ENCODE measurements around the gene FARS2.
A peak's percentile ranks its signal among the peaks of the same experiment; 100 is the strongest.

FARS2 gene

DNA sequence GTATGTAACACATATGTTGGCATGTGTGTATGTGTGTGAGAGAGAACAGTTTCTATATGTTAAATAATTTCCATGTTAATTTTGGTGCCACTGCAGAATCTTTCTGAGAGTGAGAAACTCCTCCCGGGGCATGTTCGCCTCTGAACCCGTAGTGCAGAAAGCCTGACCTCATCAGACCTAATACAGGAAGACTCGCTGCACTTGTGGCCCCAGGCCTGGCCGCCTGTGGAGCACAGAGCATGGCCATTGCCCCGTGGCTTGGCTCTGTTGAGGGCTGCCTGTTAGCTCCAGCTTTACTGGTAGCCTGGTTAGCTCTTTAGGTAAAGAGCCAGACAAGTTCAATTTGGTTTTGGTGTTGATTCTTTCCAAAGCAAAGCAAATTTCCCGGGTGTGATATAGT lies 25.5 kb downstream of the FARS2 start:
- DNase-seq (ENCODE audit: insufficient read length, low spot score) = no peak
- no peak for FAIRE-seq
- TF ChIP-seq POLR2A (IDR thresholded peaks at IDR 0.05; ENCODE audit: low read depth, low read length) = no peak

DNA sequence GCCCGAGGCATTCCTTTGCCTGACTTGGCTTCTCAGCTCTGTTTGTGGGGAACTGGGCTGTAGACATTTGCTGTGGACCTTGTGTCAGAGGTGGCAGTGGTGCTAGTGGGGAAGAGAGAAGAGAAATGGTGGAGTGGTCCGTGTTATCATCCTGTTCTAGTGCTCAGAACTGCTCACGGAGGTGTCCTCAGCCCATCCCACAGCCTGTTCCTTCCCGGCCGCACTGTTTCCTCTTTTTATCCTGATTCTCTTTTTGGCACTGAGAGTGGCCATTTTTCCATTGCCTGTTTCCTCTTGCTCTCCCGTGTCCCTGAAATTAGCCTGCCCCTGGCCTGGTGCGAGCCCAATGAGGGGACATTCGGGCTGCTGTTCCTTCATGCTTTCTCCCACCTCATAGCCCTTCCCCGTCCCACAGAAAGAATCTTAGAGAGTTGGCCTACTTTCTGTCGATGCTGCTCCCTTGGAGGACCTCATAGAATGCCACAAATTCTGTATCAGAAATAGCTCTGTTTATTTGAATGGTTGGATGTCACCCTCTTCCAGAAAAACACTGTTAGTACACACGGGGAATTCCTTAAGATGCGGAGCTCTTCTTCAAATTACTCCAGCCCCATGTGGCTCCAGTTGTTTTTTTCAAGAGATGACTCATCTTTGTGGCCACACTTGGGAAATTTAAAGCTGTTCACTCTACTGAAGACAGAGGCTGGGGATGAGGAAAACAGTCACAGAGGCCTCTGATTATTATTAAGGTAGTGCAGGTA lies 26.1 kb downstream of the FARS2 start:
- no peak for TF ChIP-seq POLR2A (IDR thresholded peaks at IDR 0.05; ENCODE audit: low read depth, low read length)
- peak; percentile 87 for FAIRE-seq
- peak; percentile 72 for DNase-seq (ENCODE audit: insufficient read length, low spot score)

DNA sequence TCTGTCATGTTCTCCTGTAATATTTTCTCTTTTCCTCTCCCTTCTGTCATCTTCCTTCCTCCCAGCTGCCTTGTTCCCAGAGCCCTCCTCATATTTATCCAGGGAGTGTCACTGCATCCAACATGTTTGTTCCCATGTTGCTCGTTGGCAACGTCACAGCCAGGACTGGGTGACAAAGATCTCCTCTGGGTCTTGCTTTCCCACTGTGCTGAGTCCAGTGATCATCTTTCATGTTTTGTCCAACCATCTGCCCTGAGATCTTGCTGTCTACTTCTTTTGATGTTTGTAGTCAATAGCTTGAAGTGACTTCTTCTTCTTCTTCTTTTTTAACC lies 26.6 kb downstream of the FARS2 start:
- no peak for TF ChIP-seq POLR2A (IDR thresholded peaks at IDR 0.05; ENCODE audit: low read depth, low read length)
- FAIRE-seq (no peak), DNase-seq (ENCODE audit: insufficient read length, low spot score) (no peak)

DNA sequence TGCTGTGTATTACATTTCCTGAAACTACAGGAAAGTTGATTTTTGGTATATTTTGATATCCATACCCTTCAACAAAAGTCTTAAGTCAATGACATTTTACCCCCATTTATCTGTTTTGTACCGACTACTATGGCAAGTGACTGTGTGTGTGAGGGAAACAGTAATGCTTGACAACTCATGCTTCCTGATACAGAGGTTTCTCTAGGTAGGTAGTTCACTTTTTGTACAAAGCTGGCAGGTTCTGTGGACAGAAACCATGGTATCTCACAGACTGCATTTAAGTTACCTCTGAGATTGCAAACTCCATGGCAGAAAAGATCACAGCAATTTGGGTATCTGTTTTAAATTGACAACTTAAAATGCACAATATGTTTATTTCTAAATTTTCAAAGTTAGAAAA lies 28.8 kb downstream of the FARS2 start:
- no peak for TF ChIP-seq POLR2A (IDR thresholded peaks at IDR 0.05; ENCODE audit: low read depth, low read length)
- DNase-seq (ENCODE audit: insufficient read length, low spot score) (no peak), FAIRE-seq (no peak)

DNA sequence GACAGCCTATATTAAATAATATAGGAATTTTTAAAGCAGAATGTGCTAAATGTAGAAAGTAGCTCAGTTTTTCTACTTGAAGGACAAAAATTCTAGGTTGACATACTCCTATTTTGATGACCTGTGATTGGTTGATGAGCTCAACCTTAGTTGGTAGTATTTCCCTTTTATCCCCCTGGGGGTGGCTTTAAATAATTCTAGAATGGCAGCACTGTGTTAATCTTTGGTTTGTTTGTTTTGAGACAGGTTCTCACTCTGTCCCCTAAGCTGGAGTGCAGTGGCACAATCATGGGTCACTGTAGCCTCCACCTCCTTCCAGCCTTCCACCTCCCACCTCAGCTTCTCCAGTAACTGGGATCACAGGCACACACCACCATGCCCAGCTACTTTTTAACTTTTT lies 29.2 kb downstream of the FARS2 start:
- no peak for FAIRE-seq
- no peak for TF ChIP-seq POLR2A (IDR thresholded peaks at IDR 0.05; ENCODE audit: low read depth, low read length)
- DNase-seq (ENCODE audit: insufficient read length, low spot score) = no peak

DNA sequence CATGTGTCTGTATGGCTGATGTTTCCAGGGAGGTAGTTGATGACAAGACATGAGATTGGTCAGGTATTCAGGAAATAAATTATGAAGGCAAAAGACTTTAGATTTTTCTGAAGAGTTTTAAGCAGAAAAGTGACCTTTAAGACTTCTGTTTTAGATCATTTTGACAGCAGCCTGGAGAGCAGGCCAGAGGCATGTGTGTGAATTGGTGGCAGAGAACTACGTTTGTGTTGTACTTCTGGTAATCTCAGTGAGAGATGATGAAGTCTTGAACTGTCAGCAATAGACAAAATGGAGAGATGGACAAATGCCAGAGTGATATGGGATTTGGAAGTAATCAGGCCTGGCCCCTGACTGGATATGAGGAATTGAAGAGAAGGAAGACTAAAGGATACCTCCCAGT lies 30.8 kb downstream of the FARS2 start:
- FAIRE-seq (no peak), DNase-seq (ENCODE audit: insufficient read length, low spot score) (no peak)
- no peak for TF ChIP-seq POLR2A (IDR thresholded peaks at IDR 0.05; ENCODE audit: low read depth, low read length)

DNA sequence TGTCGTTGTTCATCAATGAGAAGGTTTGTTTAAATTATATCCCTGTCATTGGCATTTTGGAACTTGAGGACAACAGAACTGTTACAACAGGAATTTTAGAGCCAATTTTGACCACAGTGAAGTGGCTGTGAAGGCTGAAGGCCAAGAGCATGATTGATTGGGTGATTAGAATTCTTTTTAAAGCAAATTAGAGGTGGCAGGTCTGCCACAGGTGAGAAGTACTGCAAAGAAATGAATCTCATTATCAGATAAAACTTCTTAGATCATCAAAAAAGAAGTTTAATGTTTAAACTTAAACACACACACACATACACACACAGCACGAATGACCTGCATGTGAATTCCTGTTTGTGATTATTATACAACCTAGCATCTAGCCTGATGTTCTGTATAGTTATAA lies 32.4 kb downstream of the FARS2 start:
- FAIRE-seq (no peak), DNase-seq (ENCODE audit: insufficient read length, low spot score) (no peak)
- TF ChIP-seq POLR2A (IDR thresholded peaks at IDR 0.05; ENCODE audit: low read depth, low read length) = no peak

DNA sequence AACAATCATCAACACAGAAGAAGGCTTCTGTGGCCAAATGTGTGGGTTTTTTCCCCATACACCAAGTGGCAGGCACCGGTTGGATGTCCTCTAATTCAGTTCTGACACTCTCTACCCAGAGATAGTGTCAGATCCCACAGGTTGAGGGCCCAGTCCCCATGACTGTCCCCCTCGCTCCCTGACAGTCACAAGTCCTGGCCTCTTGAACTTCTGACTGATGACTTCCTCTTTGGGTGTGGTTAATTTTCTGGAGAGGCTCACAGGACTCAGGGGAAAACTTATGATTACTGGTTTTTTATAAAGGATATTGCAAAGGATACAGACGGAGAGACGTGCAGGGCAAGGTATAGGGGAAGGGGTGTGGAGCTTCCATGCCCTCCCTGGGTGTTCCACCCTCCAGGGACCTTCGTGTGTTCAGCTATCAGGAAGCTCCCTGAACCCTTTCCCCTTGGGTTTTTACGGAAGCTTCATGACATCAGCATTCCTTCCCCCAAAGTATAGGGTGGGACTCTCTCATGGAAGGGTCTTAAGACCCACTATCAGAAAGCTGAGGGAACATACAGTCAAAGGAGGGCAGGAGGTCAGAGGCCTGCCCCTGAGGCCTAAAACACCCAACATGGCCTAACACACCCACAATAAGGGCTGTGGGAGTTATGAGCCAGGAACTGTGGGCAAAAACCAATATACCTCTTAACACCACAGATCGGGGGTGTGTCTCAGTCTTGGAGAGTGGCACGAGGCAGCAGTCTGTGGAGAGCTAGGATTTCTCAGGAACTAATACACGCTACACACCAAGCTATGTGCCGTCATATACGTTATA lies 33.3 kb downstream of the FARS2 start:
- FAIRE-seq = no peak
- DNase-seq (ENCODE audit: insufficient read length, low spot score) = no peak
- no peak for TF ChIP-seq POLR2A (IDR thresholded peaks at IDR 0.05; ENCODE audit: low read depth, low read length)

DNA sequence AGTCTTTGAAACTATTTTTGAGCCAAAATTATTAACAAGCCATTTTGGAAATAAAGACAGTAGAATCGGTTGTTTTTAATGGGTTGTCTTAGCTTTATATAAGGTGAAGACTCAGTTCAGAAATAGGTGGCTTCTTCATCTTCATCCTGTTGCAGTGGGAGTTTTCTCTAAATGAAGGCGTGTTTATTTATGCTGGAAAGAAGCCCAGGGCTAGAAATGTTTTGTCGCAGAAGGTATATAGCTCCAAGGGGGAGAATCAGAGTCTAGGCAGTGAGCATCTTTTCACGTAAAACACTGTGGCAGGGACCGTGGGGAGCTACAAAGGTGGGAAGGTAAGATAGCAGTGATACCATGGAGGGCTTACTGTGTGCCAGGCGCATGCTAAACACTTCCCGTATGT lies 34.3 kb downstream of the FARS2 start:
- FAIRE-seq = no peak
- TF ChIP-seq POLR2A (IDR thresholded peaks at IDR 0.05; ENCODE audit: low read depth, low read length) = no peak
- DNase-seq (ENCODE audit: insufficient read length, low spot score) = no peak

DNA sequence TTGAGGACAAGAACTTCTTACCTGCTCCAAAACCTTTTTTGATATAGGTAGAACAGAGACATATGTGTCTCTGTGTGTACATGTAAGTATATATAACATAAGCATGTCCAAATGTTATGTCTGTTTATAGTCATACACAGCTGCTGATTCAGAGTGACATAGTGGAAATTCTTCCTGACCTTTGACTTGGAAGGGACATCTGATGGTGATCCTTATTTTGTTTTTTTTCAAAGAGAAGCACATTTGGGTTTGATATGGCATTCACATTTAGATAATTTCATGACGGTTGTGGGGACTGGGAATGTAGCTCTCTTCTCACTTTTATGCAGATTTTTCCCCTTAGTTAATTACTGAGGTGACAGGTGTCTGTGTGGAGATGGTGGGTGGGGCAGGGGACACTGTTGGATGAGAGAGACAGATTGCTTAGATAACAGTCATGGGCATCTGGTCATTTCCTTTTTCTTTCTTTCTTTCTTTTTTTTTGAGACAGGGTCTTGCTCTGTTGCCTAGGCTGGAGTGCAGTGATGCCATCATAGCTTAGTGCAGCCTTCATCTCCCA lies 39.0 kb downstream of the FARS2 start:
- FAIRE-seq = no peak

DNA sequence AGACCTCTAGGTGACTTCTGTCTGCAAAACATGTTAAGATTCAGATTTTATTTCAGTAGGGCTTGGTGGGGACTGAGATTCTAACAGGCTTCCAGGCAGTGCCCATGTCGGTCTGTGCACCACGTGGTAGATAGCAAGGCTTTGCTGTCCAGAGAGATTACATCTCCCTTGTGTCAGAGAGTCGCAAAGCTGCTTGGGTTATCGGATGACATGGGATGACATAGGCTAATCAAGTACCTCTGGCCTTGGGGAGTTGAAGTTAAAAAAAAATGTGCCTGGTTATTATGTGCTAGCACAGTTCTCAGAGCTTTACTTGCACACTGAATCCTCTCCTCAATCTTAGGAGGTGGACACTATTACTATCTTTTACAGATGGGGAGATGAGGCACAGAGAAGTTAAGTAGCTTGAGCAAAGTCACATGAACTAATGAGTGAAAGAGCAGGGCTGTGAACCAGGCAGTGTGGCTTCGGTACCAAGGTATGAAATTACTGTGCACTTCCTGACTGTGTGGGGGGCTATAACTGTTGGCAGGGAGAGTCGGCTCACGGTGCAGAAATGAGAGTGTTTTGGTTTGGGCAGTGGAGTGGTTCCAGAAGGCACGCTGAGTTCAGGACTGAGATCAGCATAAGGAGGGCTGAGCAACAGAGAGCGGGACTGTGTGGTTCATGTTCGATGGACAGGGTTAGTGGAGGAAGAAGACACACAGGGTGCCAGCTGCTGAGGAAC lies 41.1 kb downstream of the FARS2 start:
- FAIRE-seq = no peak
- TF ChIP-seq POLR2A (IDR thresholded peaks at IDR 0.05; ENCODE audit: low read depth, low read length) = no peak
- no peak for DNase-seq (ENCODE audit: insufficient read length, low spot score)

More for the DNA sequence above, 39.0 kb downstream of the FARS2 start:
- DNase-seq (ENCODE audit: insufficient read length, low spot score) = no peak
- TF ChIP-seq POLR2A (IDR thresholded peaks at IDR 0.05; ENCODE audit: low read depth, low read length) = no peak

DNA sequence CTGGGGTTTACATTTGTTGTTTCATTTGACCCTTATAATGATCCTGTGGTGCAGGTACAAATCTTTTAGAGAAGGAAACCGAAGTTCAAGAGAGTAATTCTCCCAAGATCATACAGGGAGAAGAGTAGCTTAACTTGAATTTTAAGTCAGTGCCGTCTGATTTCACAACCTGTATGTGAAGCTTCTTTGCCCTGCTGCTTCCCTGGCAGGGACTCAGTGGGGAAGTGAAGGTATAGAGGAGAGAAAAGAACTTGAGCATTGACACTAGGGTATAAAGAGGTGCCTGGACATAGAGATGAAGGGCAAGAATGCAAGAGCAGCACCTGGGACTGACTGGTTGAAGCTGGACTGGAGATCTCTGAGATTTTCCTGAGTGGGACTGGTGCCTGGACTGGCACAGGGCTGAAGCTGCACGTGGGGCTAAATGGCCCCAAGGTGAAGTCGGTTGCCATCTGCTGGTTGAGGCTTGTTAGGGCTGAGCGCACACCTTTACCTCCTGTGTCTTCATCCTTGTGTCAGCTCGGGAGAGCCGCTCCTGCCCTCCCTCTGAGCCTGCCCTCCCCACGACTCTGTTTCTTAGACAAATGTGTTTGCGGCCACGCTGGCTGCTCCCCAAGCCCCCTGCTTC lies 41.8 kb downstream of the FARS2 start:
- TF ChIP-seq POLR2A (IDR thresholded peaks at IDR 0.05; ENCODE audit: low read depth, low read length) = no peak
- FAIRE-seq = no peak
- DNase-seq (ENCODE audit: insufficient read length, low spot score) = no peak

DNA sequence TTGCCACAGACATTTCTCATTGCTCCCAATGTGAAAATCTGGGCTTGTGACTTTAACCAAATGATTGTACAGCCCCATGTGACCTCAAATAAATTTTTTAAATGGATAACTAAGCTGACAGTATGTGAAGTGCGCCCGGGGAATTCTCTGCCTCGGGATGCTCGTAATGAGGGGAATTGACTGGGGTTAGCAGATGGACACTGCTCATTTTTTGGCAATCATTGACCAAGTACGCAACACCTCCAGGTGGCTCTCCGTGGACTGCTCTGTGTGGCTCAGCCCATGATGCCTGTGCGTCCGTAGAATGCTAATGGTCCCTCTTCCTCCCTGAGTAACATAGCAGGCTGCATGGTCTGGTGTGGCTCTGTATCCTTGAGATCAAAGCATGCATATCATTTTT lies 42.4 kb downstream of the FARS2 start:
- no peak for FAIRE-seq
- no peak for DNase-seq (ENCODE audit: insufficient read length, low spot score)
- no peak for TF ChIP-seq POLR2A (IDR thresholded peaks at IDR 0.05; ENCODE audit: low read depth, low read length)
